HG03103 (cell line): ENCODE measurements around the gene CTNND2.

Experiments used
- ATAC-seq: cut with Tn5 transposase; IDR thresholded peaks from one replicate; pipeline ENCODE4 v1.9.1; 2021; ENCODE audit warnings: low read depth; ENCODE audit not compliant: unreplicated experiment

Gene CTNND2

GRCh38 chr5:11292648-11293356, 611.4 kb downstream of the CTNND2 start:
- ATAC-seq: no peak

DNA sequence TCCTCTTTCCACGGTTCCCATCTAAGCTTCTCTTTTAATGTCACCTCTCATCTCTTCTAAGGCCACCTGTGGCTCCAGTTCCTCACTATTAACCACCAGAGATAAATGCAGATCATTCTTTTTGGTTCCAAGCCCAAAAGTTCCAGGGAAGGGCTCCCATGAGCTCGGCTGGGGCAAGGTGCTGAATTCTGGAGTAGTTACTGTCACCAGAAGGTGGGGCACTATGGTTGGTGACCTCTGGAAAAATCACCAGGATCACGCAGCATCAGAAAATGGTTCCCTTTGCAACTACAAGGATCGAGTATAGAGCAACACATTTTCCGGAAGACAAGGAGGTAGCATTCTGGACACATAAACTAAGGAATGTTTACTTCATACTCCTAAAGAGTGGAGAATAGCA, 614.5 kb downstream of the CTNND2 start:
- ATAC-seq: no peak

GRCh38 chr5:11289208-11289607, 615.0 kb downstream of the CTNND2 start:
- ATAC-seq: no peak

- ATAC-seq: no peak
Observed at GRCh38 chr5:11281842-11282241, 622.4 kb downstream of the CTNND2 start.

DNA sequence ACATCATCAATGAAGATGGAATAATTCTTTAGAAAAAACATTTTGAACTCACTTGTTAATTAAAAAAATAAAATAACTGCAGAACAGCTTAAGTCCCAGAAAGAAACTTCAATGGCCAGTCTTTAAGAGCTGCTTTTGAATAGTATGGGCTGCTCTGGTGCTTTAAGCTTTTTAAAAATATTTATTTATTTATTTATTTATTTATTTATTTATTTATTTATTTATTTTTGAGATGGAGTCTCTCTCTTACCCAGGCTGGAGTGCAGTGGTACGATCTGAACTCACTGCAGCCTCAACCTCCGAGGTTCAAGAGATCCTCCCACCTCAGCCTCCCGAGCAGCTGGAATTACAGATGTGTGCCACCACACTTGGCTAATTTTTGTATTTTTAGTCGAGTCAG, 626.9 kb downstream of the CTNND2 start:
- ATAC-seq: no peak

- ATAC-seq: no peak
Observed at GRCh38 chr5:11273180-11273903, 630.9 kb downstream of the CTNND2 start.

- no peak for ATAC-seq
Observed at GRCh38 chr5:11269515-11269914, 634.7 kb downstream of the CTNND2 start.

DNA sequence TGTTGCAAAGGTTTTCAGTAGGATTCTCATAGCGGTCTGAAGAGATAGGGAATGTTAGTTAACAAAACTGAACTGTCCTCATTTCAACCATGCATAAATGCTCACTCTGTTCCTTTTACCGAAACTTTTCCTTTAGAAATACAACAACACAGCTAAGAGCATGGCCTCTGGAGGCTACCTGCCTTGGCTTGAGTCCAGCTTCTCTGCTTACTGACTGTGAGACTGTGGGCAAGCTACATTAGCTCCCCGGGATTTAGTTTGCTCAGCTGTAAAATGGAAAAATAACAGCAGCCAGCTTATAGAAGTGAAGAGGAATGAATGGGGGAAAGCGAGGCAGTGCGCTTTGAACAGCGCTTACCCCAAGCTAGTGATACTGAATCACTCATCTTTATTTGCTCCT, 635.4 kb downstream of the CTNND2 start:
- ATAC-seq: no peak

DNA sequence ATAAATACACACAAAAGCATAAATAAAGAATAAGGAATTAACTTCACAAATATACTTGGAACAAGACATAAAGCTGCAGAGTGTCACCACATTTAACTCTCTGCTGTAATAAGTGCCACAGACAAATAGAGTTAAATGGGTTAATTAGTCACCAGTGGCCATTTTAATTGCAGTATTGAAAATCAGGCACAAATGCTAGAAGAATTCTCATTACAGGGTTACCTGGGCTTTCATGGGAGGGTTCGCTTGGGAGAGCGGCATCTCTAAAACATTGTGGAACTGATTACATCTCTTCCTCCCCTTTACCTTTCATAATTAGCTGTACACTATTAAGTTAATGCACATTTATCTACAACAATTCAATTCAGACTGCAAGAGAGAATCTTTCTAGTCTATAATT, 637.9 kb downstream of the CTNND2 start:
- ATAC-seq: no peak

GRCh38 chr5:11261241-11261640, 643.0 kb downstream of the CTNND2 start:
- ATAC-seq: no peak

- ATAC-seq: no peak
Observed at GRCh38 chr5:11258001-11258400, 646.2 kb downstream of the CTNND2 start.

DNA sequence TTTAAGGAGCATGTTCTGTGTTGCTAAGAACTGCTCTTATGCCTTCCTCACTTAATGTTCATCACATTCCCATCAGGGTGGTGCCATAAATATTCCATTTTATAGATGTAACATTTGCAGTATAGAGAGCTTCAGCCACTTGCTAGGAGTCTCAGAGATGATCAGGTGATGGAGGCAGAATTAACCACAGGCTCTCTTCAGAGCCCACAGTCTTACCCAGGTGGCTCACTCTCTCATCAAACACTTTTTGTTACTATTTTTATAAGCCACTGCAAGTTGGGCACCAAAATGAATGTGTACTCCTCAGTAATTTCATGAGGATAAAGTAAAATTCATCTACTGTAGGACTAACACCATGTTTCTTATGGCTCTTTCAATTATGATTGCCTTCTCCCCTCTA, 651.7 kb downstream of the CTNND2 start:
- no peak for ATAC-seq

DNA sequence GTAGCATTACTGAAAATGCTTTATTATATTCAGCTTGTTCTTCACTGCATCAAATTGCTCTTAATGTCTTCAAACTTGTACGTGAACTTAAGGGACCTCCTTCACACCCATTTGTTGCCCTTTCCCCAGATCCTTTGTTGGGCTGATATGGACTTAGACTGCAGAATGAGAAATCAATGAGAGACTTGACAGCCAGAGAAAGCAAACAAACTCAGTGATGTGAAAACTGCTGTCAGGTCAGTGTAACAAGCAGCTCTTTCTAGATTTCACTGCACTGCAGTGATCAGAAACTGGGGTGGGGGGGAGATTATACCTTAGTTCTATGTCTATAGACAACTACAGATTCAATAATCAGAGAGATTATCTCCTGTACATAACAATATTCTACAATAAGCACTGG, 652.2 kb downstream of the CTNND2 start:
- no peak for ATAC-seq

DNA sequence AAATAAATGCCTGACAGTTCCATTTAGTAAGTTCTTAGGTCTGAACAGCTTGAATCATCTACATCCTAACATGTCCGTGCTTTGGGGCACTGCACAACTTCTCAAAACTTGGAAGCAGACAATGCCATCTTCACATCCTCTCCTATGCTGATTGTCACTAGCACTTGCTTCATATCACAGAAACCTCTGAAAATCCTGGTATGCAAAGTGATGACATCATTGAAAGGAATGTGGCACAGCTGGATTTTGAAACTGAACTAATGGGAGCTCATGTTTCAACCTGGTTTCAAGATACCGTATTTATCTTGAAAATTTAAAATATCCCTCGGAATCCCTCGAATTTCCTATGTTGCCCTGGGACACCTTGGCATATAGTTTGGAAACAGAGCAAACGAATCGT, 653.0 kb downstream of the CTNND2 start:
- ATAC-seq: no peak

GRCh38 chr5:11248966-11249365, 655.3 kb downstream of the CTNND2 start:
- no peak for ATAC-seq

GRCh38 chr5:11247224-11247623, 657.0 kb downstream of the CTNND2 start:
- no peak for ATAC-seq

GRCh38 chr5:11240293-11241190, 663.7 kb downstream of the CTNND2 start:
- ATAC-seq: no peak

DNA sequence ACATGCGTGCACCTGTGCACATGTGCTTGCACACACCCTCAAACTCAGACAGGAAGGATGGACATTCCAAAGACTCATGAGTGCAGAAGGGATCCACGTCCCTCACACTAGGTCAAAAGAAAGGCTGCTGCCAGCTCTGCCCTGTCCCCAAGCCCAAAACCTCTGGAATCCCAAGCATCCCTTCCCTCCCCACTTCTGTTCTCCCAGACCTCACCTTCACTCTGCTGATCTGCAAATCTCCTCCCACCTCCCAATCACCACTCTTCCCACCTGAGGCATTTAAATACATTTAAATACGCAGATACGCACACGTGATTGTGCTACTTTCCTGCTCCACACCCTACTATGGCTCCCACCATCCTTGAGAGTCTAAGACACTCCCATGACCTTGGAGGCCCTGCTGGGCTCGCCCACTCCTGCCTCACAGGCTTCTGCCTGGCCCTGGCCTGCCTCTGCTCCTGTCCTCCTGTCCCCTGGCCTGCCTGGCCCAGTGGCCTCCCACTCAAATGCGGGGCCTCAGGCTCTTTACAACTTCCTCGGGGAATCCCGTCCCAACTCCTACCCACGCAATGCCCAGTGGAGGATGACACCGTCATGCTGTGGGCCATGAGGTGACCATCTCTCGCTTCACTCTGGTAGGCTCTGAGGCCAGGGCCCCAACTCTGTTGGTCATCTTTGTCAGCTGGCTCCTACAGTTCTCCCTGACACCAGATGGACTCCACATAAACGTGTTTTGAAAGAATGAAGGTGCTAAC, 664.8 kb downstream of the CTNND2 start:
- ATAC-seq: no peak

DNA sequence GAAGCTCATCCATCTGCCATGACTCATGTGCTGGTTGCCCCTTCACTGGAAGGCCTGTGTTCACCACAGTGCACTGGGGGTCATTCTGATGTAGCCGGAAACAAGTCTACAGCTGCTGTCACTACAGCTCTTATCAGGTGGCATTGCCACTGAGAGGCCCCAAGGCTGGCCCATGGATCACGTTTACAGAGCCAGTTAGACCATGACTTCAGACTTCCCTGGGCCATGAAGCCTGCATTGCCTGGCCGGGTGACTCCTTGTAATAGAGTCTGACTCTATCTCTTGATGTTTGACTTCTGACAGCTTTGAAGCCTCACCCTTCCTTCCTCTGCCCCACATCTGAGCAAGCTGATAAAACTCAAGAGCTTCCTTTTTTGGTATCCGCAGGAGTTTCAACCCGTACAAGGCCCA, 669.7 kb downstream of the CTNND2 start:
- no peak for ATAC-seq

DNA sequence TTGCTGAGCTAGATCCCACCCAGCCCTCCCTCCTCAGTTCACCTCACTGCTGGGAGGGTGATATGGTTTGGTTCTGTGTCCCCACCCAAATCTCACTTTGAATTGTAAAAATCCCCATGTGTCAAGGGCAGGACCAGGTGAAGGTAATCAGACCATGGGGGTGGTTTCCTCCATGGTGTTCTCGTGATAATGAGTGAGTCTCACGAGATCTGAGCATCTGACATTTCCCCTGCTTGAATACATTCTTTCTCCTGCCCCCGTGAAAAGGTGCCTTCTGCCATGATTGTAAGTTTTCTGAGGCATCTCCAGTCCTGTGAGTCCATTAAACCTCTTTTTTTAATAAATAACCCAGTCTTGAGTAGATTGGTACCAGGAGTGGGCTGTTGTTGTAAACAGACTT, 673.4 kb downstream of the CTNND2 start:
- no peak for ATAC-seq

- ATAC-seq: no peak
Observed at GRCh38 chr5:11227064-11227463, 677.2 kb downstream of the CTNND2 start.
